Breast epithelium (tissue), 3 donors: Measurements from ENCODE around the gene ZNF408.
"Not testable (repeated sequence)": the region's sequence is repeated elsewhere in the genome, so short reads cannot be mapped to it uniquely, and the experiment has no call there.

Source experiments
- POLR2A ChIP-seq: fragments of 450-650 bp; IDR thresholded peaks from one replicate; pipeline ENCODE4 v1.6.1; 2016; ENCODE audit warnings: antibody characterized with exemption, mild to moderate bottlenecking, moderate library complexity
- POLR2AphosphoS5 ChIP-seq, 3 donors: sonication (generic); formaldehyde crosslinking; IDR thresholded peaks; one replicate each; pipeline ENCODE4 v1.6.1; 2017; ENCODE audit warnings: antibody characterized with exemption in 3 of 3
- TF ChIP-seq, protein P1 (sequence below), 3 donors: fragments of 450-650 bp; IDR thresholded peaks; one replicate each; pipeline ENCODE4 v1.5.1; 2016 to 2017; ENCODE audit warnings: antibody characterized with exemption in 3 of 3, mild to moderate bottlenecking in 3 of 3, moderate library complexity in 3 of 3

GRCh38 chr11:46709351-46709750, 8.5 kb downstream of the ZNF408 start:
- TF ChIP-seq, protein P1, sequence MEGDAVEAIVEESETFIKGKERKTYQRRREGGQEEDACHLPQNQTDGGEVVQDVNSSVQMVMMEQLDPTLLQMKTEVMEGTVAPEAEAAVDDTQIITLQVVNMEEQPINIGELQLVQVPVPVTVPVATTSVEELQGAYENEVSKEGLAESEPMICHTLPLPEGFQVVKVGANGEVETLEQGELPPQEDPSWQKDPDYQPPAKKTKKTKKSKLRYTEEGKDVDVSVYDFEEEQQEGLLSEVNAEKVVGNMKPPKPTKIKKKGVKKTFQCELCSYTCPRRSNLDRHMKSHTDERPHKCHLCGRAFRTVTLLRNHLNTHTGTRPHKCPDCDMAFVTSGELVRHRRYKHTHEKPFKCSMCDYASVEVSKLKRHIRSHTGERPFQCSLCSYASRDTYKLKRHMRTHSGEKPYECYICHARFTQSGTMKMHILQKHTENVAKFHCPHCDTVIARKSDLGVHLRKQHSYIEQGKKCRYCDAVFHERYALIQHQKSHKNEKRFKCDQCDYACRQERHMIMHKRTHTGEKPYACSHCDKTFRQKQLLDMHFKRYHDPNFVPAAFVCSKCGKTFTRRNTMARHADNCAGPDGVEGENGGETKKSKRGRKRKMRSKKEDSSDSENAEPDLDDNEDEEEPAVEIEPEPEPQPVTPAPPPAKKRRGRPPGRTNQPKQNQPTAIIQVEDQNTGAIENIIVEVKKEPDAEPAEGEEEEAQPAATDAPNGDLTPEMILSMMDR (IDR thresholded peaks at IDR 0.05) = not testable (repeated sequence)
- TF ChIP-seq POLR2A; POLR2AphosphoS5 (IDR thresholded peaks at IDR 0.05): not testable (repeated sequence)
